Measurements from ENCODE around the gene TNC. TPM values are rescaled to one million over a fixed set of nuclear protein-coding genes. Genes with fewer than 3 reads are reported as not detected.

TNC gene
- polyA plus RNA-seq, 1 of the 3 experiments (the other 2 are of a cell fraction) = 805 TPM

DNA sequence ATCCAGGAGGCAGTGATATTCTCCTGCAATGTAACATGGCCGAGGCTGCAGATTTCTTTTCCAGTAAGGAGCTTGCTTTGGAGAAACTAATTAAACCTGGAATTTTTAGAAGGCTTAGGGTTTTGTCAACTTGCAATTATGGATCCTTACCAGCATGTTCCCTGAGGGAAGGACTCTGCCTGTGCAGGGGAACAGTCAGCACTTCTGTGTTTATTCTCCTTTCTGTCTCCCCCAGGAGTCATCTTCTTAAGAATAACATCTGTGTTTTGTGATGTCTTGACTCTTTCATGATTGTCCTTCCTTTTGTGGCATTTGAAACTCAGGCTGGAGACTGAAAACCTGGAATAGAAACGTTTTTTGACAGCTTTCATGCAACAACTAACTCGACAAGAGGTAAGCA is 107.1 kb downstream of the TNC start:
- no peak overlapping the region for H3K27ac ChIP-seq (ENCODE audit: low read depth in 2 of 2, low read length in 1 of 2)
- H3K4me2 ChIP-seq = no peak overlapping the region
- no peaks in the 10 kb centered on the region for H3K36me3 ChIP-seq (replicated peaks in 1 of 2; ENCODE audit: control insufficient read depth in 1 of 2, insufficient read depth in 2 of 2, low read length in 1 of 2)
- CTCF ChIA-PET = interaction anchor here (1.1 to 2.9 kb wide), 4 partner anchors 9 to 330 kb away, joined by 3 to 11 read pairs (median 5); no protein-coding TSS in a partner anchor
- WGBS (ENCODE audit: low lambda C conversion rate) = 58% methylated on average over 3 of the region's 3 CpGs
- TF ChIP-seq SMC3 (IDR thresholded peaks at IDR 0.05; ENCODE audit: low read depth, low read length) = no peak
- no peak for TF ChIP-seq MXI1 (IDR thresholded peaks at IDR 0.05; ENCODE audit: low read depth, low read length)
- TF ChIP-seq RAD21 (IDR thresholded peaks at IDR 0.05; ENCODE audit: low read length) = no peak
- no peak for TF ChIP-seq CHD2 (IDR thresholded peaks at IDR 0.05; ENCODE audit: low read length, partially characterized antibody)
- TF ChIP-seq, protein P1, sequence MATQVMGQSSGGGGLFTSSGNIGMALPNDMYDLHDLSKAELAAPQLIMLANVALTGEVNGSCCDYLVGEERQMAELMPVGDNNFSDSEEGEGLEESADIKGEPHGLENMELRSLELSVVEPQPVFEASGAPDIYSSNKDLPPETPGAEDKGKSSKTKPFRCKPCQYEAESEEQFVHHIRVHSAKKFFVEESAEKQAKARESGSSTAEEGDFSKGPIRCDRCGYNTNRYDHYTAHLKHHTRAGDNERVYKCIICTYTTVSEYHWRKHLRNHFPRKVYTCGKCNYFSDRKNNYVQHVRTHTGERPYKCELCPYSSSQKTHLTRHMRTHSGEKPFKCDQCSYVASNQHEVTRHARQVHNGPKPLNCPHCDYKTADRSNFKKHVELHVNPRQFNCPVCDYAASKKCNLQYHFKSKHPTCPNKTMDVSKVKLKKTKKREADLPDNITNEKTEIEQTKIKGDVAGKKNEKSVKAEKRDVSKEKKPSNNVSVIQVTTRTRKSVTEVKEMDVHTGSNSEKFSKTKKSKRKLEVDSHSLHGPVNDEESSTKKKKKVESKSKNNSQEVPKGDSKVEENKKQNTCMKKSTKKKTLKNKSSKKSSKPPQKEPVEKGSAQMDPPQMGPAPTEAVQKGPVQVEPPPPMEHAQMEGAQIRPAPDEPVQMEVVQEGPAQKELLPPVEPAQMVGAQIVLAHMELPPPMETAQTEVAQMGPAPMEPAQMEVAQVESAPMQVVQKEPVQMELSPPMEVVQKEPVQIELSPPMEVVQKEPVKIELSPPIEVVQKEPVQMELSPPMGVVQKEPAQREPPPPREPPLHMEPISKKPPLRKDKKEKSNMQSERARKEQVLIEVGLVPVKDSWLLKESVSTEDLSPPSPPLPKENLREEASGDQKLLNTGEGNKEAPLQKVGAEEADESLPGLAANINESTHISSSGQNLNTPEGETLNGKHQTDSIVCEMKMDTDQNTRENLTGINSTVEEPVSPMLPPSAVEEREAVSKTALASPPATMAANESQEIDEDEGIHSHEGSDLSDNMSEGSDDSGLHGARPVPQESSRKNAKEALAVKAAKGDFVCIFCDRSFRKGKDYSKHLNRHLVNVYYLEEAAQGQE (IDR thresholded peaks at IDR 0.05; ENCODE audit: low read depth, low read length) = no peak
- TF ChIP-seq FOXJ3 (CRISPR knock-in tag; IDR thresholded peaks at IDR 0.05) = no peak
- TF ChIP-seq ELF1 (IDR thresholded peaks at IDR 0.05) = no peak
- TF ChIP-seq, protein P2, sequence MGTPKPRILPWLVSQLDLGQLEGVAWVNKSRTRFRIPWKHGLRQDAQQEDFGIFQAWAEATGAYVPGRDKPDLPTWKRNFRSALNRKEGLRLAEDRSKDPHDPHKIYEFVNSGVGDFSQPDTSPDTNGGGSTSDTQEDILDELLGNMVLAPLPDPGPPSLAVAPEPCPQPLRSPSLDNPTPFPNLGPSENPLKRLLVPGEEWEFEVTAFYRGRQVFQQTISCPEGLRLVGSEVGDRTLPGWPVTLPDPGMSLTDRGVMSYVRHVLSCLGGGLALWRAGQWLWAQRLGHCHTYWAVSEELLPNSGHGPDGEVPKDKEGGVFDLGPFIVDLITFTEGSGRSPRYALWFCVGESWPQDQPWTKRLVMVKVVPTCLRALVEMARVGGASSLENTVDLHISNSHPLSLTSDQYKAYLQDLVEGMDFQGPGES (IDR thresholded peaks at IDR 0.05; ENCODE audit: low read depth, low read length) = no peak
- TF ChIP-seq RXRA (IDR thresholded peaks at IDR 0.05; ENCODE audit: borderline replicate concordance, low read depth) = no peak
- H4K20me1 ChIP-seq (ENCODE audit: insufficient read depth) = no peaks in the 10 kb centered on the region
- H3K9me2 ChIP-seq = no peaks in the 10 kb centered on the region
- no peaks in the 10 kb centered on the region for H3K9me3 ChIP-seq
- H3K4me1 ChIP-seq (ENCODE audit: control insufficient read depth in 1 of 2, insufficient read depth in 2 of 2, low read depth in 1 of 2, low read length in 1 of 2) = 0 out of 4 replicates have a peak, but pooled peaks cover 0 to 5% of the 10 kb centered on the region in 2 experiments
- H3K79me2 ChIP-seq (ENCODE audit: insufficient read depth) = no peaks in the 10 kb centered on the region
- no peak overlapping the region for H2AFZ ChIP-seq (ENCODE audit: low read depth)
- POLR2A ChIA-PET = no interaction called here
- H3K9ac ChIP-seq = no peak overlapping the region
- peaks cover 4% of the 10 kb centered on the region for H3F3A ChIP-seq (replicated peaks; ENCODE audit: insufficient read depth)
- H3K4me3 ChIP-seq (ENCODE audit: low read depth in 2 of 2, low read length in 1 of 2) = no peak overlapping the region
- DNase-seq = no peak
- no peaks in the 10 kb centered on the region for H3K27me3 ChIP-seq (ENCODE audit: insufficient read depth)

DNA sequence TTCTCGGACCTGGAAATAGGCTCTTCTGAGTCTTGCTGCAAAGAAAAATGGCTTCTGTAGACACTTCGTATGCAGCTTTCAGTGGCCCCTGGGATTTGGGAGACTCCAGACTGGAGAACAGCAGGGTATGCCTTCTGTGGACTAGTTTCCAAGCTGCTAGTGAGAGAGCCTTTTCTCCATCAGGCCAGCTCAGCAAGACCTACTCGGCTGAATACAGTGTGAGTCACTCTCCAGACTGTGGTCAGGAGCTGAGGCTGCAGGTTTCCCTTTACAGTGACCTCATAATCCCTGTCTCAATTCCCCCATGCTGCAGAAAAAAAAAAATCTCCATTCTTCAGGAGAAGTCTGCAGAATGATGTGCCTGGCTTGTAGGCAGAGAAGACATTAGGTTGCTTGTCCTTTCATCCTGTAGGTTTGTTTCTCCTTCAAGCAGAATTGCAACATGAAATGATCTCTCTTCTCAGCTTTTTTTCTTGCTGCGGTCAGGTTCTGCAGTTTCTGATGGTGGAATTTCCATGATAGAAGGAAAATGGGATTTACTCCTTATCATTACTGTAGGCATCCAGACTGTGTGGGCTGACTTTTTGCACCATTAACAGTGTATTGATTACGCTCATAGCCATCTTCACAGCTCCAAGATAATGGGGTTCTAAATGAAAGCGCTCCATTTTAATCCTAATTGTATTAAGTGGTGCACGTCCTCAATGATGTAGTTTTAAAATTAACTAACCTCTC is 109.3 kb downstream of the TNC start:
- DNase-seq = no peak
- 46% methylated on average over 7 of the region's 7 CpGs for WGBS (ENCODE audit: low lambda C conversion rate)
- peak overlapping the region in 1 of 2 experiments; percentile 46; a peak in 1 of 4 replicates for H3K27ac ChIP-seq (ENCODE audit: low read depth in 2 of 2, low read length in 1 of 2)
- H3K4me3 ChIP-seq (ENCODE audit: low read depth in 2 of 2, low read length in 1 of 2) = no peak overlapping the region
- TF ChIP-seq, protein P3, sequence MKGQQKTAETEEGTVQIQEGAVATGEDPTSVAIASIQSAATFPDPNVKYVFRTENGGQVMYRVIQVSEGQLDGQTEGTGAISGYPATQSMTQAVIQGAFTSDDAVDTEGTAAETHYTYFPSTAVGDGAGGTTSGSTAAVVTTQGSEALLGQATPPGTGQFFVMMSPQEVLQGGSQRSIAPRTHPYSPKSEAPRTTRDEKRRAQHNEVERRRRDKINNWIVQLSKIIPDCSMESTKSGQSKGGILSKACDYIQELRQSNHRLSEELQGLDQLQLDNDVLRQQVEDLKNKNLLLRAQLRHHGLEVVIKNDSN (IDR thresholded peaks at IDR 0.05; ENCODE audit: borderline replicate concordance, low read depth) = no peak
- peak; percentile 27; the same call in 1 of the 2 replicates for TF ChIP-seq POLR2AphosphoS5 (IDR thresholded peaks at IDR 0.05; ENCODE audit: low read depth, low read length)
- TF ChIP-seq, protein P4, sequence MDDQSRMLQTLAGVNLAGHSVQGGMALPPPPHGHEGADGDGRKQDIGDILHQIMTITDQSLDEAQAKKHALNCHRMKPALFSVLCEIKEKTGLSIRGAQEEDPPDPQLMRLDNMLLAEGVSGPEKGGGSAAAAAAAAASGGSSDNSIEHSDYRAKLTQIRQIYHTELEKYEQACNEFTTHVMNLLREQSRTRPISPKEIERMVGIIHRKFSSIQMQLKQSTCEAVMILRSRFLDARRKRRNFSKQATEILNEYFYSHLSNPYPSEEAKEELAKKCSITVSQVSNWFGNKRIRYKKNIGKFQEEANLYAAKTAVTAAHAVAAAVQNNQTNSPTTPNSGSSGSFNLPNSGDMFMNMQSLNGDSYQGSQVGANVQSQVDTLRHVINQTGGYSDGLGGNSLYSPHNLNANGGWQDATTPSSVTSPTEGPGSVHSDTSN (IDR thresholded peaks at IDR 0.05) = peak; percentile 46; the same call in 1 of the 2 replicates
- TF ChIP-seq RXRA (IDR thresholded peaks at IDR 0.05; ENCODE audit: borderline replicate concordance, low read depth) = 0 out of 2 replicates have a peak, but pooled peaks have one; percentile 4
- TF ChIP-seq RAD21 (IDR thresholded peaks at IDR 0.05; ENCODE audit: low read length) = no peak
- TF ChIP-seq, protein P5, sequence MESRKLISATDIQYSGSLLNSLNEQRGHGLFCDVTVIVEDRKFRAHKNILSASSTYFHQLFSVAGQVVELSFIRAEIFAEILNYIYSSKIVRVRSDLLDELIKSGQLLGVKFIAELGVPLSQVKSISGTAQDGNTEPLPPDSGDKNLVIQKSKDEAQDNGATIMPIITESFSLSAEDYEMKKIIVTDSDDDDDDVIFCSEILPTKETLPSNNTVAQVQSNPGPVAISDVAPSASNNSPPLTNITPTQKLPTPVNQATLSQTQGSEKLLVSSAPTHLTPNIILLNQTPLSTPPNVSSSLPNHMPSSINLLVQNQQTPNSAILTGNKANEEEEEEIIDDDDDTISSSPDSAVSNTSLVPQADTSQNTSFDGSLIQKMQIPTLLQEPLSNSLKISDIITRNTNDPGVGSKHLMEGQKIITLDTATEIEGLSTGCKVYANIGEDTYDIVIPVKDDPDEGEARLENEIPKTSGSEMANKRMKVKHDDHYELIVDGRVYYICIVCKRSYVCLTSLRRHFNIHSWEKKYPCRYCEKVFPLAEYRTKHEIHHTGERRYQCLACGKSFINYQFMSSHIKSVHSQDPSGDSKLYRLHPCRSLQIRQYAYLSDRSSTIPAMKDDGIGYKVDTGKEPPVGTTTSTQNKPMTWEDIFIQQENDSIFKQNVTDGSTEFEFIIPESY (IDR thresholded peaks at IDR 0.05; ENCODE audit: borderline replicate concordance, low read depth) = no peak
- TF ChIP-seq EP300 (IDR thresholded peaks at IDR 0.05; ENCODE audit: borderline replicate concordance in 1 of 2, low read depth in 1 of 2, low read length in 1 of 2) = 0 out of 4 replicates have a peak, but pooled peaks of 1 of the 2 experiments have one; percentile 30
- TF ChIP-seq FOSL2 (IDR thresholded peaks at IDR 0.05; ENCODE audit: borderline replicate concordance, low read depth) = peak; percentile 89
- peak; percentile 78 for TF ChIP-seq JUND (IDR thresholded peaks at IDR 0.05)
- TF ChIP-seq TCF12 (IDR thresholded peaks at IDR 0.05) = peak; percentile 76
- POLR2A ChIA-PET = no interaction called here
- no peaks in the 10 kb centered on the region for H3K9me3 ChIP-seq
- H3K4me2 ChIP-seq = peak overlapping the region; percentile 51; the same call in 1 of the 2 replicates
- no peak overlapping the region for H3K9ac ChIP-seq
- no peak overlapping the region for H2AFZ ChIP-seq (ENCODE audit: low read depth)
- no peaks in the 10 kb centered on the region for H3K9me2 ChIP-seq
- H3K36me3 ChIP-seq (replicated peaks in 1 of 2; ENCODE audit: control insufficient read depth in 1 of 2, insufficient read depth in 2 of 2, low read length in 1 of 2) = no peaks in the 10 kb centered on the region
- H3F3A ChIP-seq (replicated peaks; ENCODE audit: insufficient read depth) = peaks cover 4% of the 10 kb centered on the region
- no peaks in the 10 kb centered on the region for H4K20me1 ChIP-seq (ENCODE audit: insufficient read depth)
- H3K79me2 ChIP-seq (ENCODE audit: insufficient read depth) = no peaks in the 10 kb centered on the region
- H3K4me1 ChIP-seq (ENCODE audit: control insufficient read depth in 1 of 2, insufficient read depth in 2 of 2, low read depth in 1 of 2, low read length in 1 of 2) = 0 out of 4 replicates have a peak, but pooled peaks cover 0 to 5% of the 10 kb centered on the region in 2 experiments
- no peaks in the 10 kb centered on the region for H3K27me3 ChIP-seq (ENCODE audit: insufficient read depth)
- CTCF ChIA-PET = interaction anchor here (0.8 to 2.4 kb wide), 6 partner anchors 98 to 603 kb away, joined by 3 to 7 read pairs (median 3); no protein-coding TSS in a partner anchor

Data from SK-N-SH (cell line).